ENCODE results near the gene UBAP2. TPM values are rescaled to one million over a fixed set of nuclear protein-coding genes. Genes with fewer than 3 reads are reported as not detected.
"Not testable (repeated sequence)": the region's sequence is repeated elsewhere in the genome, so short reads cannot be mapped to it uniquely, and the experiment has no call there.

The UBAP2 gene
- total RNA-seq, 3 donors from 2014 or later (not counting 1 experiment from before 2014, with no cell fraction given) = 30.2 to 34.4 (median 31.1) TPM

DNA sequence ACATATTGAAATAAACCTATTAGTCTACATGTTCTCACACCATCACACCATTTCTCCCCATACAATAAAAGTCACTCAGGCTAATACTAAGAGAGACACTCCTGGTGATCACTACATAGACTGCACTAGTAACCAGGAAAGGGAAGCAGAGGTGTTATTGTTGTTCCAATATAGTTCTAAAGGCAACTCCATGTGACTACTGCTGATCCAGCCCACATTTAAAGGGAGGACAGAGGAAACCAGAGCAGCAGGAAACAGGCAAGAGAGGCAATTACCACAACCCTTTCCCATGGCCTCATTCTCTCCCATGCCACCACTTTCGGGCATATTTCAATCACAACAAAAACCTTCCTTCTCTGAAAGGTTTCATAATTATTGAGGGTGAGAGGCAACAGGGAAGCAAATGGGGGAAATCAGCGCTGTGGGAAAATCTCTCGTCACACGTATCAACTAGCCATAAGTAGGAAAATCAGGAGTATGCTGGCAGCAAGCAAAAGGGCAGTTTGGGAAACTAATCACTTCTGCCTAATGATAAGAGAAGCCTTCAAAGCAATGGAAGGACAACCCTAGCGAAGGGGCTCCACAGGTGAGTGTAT lies 1.8 kb downstream of the UBAP2 start:
- Mint-ChIP-seq H3K27ac (peak overlapping the region; percentile 99), H3K4me3 (peak overlapping the region; percentile 96), H3K36me3 (no peaks in the 10 kb centered on the region), H3K4me1 (peaks cover 24 to 30% of the 10 kb centered on the region in 2 donors), H3K9me3 (no peaks in the 10 kb centered on the region), H3K27me3 (ENCODE audit: low read depth in 2 of 2) (no peaks in the 10 kb centered on the region)
- Histone ChIP-seq H3K9me3 (ENCODE audit: control insufficient read depth, insufficient read depth, low read length) (no peaks in the 10 kb centered on the region), H3K36me3 (ENCODE audit: control insufficient read depth, insufficient read depth, low read length) (no peaks in the 10 kb centered on the region), H3K4me1 (ENCODE audit: control insufficient read depth, insufficient read depth, low read length) (peaks cover 16% of the 10 kb centered on the region), H3K4me3 (ENCODE audit: low read length) (no peak overlapping the region), H3K27ac (ENCODE audit: low read length) (no peak overlapping the region), H3K27me3 (ENCODE audit: control insufficient read depth, insufficient read depth, low read length) (no peaks in the 10 kb centered on the region)
- 60% methylated on average over 4 of the region's 5 CpGs for WGBS (ENCODE audit: insufficient coverage)
- peak in 1 of 2 donors; percentile 28 for DNase-seq
- intact Hi-C loops (cut with micrococcal nuclease) = loop anchor here (10.0 kb wide), 1 partner anchor 328 kb away; the partner anchor contains the start of gene MYORG
- ATAC-seq = no peak
- TF ChIP-seq, protein P1, sequence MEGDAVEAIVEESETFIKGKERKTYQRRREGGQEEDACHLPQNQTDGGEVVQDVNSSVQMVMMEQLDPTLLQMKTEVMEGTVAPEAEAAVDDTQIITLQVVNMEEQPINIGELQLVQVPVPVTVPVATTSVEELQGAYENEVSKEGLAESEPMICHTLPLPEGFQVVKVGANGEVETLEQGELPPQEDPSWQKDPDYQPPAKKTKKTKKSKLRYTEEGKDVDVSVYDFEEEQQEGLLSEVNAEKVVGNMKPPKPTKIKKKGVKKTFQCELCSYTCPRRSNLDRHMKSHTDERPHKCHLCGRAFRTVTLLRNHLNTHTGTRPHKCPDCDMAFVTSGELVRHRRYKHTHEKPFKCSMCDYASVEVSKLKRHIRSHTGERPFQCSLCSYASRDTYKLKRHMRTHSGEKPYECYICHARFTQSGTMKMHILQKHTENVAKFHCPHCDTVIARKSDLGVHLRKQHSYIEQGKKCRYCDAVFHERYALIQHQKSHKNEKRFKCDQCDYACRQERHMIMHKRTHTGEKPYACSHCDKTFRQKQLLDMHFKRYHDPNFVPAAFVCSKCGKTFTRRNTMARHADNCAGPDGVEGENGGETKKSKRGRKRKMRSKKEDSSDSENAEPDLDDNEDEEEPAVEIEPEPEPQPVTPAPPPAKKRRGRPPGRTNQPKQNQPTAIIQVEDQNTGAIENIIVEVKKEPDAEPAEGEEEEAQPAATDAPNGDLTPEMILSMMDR (IDR thresholded peaks at IDR 0.05) = no peak

DNA sequence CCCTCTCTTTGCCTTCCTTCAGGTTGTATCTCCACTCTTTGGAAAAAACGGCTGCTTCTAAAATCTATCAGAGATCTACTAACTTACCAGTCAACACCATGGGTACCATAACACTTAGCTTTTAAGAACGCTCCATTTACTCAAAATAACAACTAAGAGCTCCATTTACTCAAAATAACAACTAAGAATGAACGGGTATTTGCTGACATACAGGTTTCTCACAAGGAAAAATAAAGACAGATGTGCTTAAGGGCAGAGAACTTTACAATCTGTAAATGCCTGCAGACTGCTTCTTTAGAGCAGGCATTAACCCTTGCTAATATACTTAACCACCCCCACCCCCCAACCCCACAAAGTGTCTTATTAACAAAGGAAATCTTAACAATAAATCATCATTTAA lies 2.8 kb downstream of the UBAP2 start:
- Mint-ChIP-seq H3K4me1 (peaks cover 24 to 30% of the 10 kb centered on the region in 2 donors), H3K4me3 (no peak overlapping the region), H3K27me3 (ENCODE audit: low read depth in 2 of 2) (no peaks in the 10 kb centered on the region), H3K36me3 (no peaks in the 10 kb centered on the region), H3K27ac (peak overlapping the region in 1 of 2 donors; percentile 8), H3K9me3 (no peaks in the 10 kb centered on the region)
- Histone ChIP-seq H3K4me3 (ENCODE audit: low read length) (no peak overlapping the region), H3K4me1 (ENCODE audit: control insufficient read depth, insufficient read depth, low read length) (peaks cover 16% of the 10 kb centered on the region), H3K9me3 (ENCODE audit: control insufficient read depth, insufficient read depth, low read length) (no peaks in the 10 kb centered on the region), H3K36me3 (ENCODE audit: control insufficient read depth, insufficient read depth, low read length) (no peaks in the 10 kb centered on the region), H3K27ac (ENCODE audit: low read length) (no peak overlapping the region), H3K27me3 (ENCODE audit: control insufficient read depth, insufficient read depth, low read length) (no peaks in the 10 kb centered on the region)
- intact Hi-C loops (cut with micrococcal nuclease) = loop anchor here (10.0 kb wide), 1 partner anchor 329 kb away; the partner anchor contains the start of gene MYORG
- WGBS (ENCODE audit: insufficient coverage) = 80% methylated on average over 3 of the region's 3 CpGs
- TF ChIP-seq, protein P1 (IDR thresholded peaks at IDR 0.05) = no peak
- DNase-seq = no peak
- no peak for ATAC-seq

DNA sequence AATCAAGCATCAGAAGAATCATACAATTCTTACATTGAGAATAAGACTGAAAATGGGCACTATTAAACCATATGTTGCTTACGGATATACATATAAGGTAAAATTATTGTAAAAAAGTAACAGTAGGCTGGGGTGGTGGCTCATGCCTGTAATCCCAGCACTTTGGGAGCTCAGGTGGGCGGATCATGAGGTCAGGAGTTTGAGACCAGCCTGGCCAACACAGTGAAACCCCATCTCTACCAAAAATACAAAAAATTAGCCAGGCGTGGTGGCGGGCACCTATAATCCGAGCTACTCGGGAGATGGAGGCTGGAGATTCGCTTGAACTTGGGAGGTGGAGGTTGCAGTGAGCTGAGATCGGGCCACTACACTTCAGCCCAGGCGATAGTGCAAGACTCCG lies 6.6 kb downstream of the UBAP2 start:
- not testable (repeated sequence) for H3K4me1 ChIP-seq (ENCODE audit: control insufficient read depth, insufficient read depth, low read length); ATAC-seq; H3K27me3 ChIP-seq (ENCODE audit: control insufficient read depth, insufficient read depth, low read length); H3K9me3 Mint-ChIP-seq; H3K4me3 ChIP-seq (ENCODE audit: low read length); H3K27ac ChIP-seq (ENCODE audit: low read length); H3K36me3 ChIP-seq (ENCODE audit: control insufficient read depth, insufficient read depth, low read length); H3K9me3 ChIP-seq (ENCODE audit: control insufficient read depth, insufficient read depth, low read length); H3K4me3 Mint-ChIP-seq; H3K27ac Mint-ChIP-seq; H3K36me3 Mint-ChIP-seq; H3K27me3 Mint-ChIP-seq (ENCODE audit: low read depth in 2 of 2); DNase-seq
- WGBS (ENCODE audit: insufficient coverage) = 96% methylated on average over 10 of the region's 10 CpGs
- intact Hi-C loops (cut with micrococcal nuclease) = loop anchor here (10.0 kb wide), 1 partner anchor 333 kb away; the partner anchor contains the start of gene MYORG
- peaks cover 11% of the 10 kb centered on the region in 2 donors for H3K4me1 Mint-ChIP-seq

DNA sequence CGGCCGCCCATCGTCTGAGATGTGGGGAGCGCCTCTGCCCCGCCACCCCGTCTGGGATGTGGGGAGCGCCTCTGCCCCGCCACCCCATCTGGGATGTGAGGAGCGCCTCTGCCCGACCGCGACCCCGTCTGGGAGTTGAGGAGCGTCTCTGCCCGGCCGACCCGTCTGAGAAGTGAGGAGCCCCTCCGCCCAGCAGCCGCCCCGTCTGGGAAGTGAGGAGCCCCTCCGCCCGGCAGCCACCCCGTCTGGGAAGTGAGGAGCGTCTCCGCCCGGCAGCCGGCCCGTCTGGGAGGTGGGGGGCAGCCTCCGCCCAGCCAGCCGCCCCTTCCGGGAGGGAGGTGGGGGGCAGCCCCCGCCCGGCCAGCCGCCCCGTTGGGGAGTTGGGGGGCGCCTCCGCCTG lies 9.8 kb downstream of the UBAP2 start:
- H3K4me1 Mint-ChIP-seq; H3K27ac ChIP-seq (ENCODE audit: low read length); H3K27ac Mint-ChIP-seq; H3K36me3 Mint-ChIP-seq; H3K4me3 ChIP-seq (ENCODE audit: low read length); H3K27me3 ChIP-seq (ENCODE audit: control insufficient read depth, insufficient read depth, low read length); H3K4me1 ChIP-seq (ENCODE audit: control insufficient read depth, insufficient read depth, low read length); H3K4me3 Mint-ChIP-seq; H3K9me3 Mint-ChIP-seq; H3K36me3 ChIP-seq (ENCODE audit: control insufficient read depth, insufficient read depth, low read length); DNase-seq; ATAC-seq; H3K27me3 Mint-ChIP-seq (ENCODE audit: low read depth in 2 of 2); H3K9me3 ChIP-seq (ENCODE audit: control insufficient read depth, insufficient read depth, low read length); intact Hi-C loops (cut with micrococcal nuclease): not testable (repeated sequence)
- 93% methylated on average over 34 of the region's 37 CpGs for WGBS (ENCODE audit: insufficient coverage)

Data from natural killer cell (primary cell).